GM18909 (cell line): Measurements from ENCODE around the gene PPP2R5B.
A peak's percentile ranks its signal among the peaks of the same experiment; 100 is the strongest.

Experiments used
- ATAC-seq: cut with Tn5 transposase; IDR thresholded peaks from one replicate; pipeline ENCODE4 v1.9.1; 2021; ENCODE audit warnings: mild to moderate bottlenecking; ENCODE audit not compliant: unreplicated experiment, poor library complexity

PPP2R5B gene

DNA sequence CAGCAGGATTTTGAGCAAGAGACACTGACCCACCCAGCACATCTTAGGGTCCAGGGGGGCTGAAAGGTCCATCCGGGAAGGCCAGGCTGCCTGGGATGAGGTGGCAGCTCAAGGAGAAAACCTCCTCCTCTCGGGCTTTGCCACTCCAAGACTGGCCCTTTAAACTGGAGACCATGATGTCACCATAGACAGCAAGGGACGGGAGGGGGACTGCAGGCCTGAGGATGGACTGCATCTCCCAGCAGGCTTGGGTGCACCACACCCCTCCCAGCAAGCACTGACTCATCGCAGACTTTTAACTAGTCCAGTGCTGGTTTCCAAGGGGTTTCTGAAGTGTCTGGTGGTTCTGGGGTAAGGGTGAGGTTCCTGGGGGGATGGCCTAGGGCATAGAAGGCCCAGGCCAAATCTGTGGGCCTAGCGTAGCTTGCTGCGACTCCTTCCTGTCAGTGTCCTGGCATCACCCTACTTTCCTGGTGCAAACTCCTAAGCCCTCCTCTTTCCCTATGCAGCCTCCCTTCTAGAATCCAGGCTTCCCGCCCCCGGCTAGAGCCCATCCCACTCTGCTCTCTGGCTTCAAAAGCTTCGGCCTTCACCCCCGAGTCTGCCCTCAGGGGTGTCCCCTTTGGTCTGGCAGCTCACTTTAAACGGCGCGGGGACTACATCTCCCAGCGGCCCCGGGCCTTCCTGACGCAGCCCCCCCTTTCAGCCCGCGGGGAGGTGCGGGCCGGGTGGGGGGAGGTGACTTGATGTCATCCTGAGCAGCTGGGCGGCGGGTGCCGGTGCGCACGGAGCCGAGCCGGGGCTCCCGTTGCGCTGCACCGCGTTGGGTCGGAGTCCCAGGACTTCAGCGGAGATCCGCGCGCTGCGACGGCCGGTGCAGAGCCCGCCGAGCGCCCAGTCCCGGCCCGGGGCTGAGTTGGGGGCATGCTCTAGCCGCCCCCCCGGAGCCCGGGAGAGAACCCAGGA, at the start of gene PPP2R5B:
Gene PPP2R5B, plus strand, starts transcription at position 746 of the 966 bp plus-strand sequence. CDS start 1,046 bp downstream, outside the sequence.
- ATAC-seq: peak; percentile 84

DNA sequence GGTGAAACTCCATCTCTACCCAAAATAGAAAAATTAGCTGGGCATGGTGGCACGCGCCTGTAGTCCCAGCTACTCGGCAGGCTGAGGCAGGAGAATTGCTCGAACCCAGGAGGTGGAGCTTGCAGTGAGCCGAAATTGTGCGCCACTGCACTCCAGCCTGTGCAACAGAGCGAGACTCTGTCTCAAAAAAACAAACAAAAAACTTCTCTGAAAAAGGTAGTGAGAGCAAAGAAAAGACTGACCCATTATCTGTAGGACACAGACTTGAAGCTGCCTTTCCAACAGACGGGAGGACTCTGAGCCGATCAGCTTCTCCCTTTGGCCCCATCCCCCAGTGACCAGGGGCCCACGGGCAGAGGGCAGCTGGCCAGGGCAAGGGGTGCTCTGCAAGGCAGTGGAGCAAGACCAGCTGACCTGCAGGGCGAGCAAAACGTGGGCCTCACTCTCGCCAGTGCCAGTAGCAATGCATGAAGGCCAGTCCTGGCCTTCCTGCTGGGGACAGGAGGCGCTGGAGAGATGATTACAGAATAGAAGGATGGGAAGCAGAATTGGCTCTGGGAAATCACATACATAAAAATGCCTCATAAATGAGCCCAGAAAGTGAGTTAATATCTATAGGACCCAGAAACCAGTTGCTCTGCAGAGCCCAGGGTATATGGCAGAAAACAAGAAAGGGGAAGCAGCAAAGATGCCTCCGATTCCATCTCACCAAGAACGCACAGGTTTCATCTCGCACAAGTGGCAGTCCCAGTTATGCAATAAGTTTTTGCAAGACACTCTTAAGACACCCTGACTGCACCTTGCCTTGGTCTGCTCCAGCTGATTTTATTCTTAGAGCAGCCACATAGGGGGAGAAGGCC, 48.9 kb upstream of the PPP2R5B start:
- ATAC-seq: no peak

DNA sequence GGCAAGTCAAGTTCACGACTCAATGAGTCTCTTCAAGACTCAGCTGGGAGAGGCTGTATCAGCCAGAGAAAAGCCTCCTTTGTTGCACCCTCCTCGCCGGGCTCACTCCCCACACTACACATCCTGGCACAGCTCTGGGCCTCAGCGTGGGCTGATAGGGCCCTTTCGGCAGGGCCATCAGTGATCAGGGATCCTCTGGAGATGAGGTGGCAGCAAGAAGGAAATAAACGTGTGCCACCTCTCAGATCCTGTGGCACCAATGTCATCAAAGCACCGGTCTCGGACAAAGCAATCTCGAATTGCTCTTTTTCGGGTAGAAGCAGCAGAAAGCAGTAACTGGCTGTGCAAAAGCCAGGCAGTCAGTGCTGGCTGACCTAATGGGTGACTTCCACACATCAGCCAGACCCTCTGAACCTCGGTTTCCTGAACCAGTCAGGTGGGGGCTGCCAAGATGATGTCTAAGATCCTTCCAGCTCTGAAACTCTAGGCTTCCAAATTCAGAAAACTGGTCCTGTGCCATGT, 48.2 kb upstream of the PPP2R5B start:
- ATAC-seq: no peak

DNA sequence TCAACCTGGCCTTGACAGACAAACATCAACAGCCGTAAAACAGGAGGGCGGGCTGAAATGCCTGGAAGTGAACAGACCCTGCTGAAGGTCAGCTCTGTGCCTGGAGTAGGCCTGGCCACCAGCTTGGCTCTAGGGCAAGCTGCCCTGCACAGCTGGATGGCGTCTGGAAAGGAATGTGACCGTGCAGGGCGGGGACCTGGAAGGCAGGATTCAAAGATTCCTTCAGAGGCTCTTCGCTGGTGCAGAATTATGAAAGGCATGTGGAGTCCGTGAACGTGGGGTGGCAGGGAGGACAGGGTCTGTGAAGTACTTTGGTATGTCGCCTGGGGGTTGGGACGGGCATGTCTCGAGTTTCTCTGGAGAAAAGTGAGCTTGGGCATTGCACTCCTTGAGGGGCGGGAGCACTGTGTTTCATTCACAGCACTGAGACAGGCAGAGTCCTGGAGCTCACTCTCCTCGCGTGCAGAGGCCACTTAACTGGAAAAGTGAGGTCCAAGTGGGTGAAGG, 47.6 kb upstream of the PPP2R5B start:
- no peak for ATAC-seq

DNA sequence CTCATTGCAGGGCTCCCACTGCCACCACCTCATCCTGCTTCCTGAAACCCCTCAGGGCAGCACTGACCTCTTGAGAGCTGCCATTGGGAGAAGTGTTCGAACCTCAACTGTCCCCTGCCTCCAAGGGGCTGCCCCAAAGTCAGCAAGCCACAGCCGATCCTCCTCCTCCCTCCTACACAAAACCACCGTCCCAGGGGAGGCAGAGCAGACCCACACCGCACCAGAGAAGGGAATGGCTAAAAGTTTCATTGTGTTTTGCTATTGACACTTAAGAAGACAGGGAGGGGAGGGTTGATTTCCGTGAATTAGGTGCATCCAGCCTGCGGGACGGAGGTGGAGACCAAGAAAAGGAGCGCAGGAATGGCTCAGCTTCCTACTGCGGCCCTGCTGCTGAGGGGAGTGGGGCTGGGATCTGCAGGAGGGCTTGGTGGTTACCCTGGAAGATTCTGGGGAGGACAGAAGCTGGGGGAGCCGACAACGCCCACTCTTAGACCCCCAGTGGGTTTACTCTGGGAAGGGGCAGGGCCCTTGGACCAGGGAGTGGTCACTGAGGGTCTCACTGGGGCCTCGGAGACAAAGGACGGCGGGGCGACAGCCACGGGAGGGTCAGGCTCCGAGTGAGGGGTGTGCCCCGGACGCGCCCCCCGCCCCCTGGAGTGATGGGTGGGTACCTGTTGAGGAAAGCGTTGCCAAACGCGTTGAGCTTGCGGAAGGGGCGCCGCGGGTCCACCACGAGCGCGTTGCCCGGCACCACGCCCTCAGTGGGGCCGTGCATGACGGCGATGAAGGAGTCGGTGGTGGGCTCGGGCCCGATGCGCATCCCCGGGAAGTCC, 46.9 kb upstream of the PPP2R5B start:
- ATAC-seq: peak; percentile 5

DNA sequence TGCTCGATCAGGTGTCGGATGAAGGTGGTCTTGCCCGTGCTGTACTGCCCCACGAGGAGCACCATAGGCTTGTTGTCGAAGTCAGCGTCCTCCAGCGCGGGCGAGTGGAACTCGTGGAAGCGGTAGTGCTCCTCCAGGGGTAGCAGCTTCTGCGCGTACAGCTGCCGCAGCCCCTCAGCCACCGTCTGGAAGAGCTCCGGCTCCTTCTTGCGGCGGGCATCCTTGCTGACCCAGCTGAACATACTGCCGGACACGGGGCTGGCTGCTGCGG, 46.3 kb upstream of the PPP2R5B start:
- no peak for ATAC-seq

DNA sequence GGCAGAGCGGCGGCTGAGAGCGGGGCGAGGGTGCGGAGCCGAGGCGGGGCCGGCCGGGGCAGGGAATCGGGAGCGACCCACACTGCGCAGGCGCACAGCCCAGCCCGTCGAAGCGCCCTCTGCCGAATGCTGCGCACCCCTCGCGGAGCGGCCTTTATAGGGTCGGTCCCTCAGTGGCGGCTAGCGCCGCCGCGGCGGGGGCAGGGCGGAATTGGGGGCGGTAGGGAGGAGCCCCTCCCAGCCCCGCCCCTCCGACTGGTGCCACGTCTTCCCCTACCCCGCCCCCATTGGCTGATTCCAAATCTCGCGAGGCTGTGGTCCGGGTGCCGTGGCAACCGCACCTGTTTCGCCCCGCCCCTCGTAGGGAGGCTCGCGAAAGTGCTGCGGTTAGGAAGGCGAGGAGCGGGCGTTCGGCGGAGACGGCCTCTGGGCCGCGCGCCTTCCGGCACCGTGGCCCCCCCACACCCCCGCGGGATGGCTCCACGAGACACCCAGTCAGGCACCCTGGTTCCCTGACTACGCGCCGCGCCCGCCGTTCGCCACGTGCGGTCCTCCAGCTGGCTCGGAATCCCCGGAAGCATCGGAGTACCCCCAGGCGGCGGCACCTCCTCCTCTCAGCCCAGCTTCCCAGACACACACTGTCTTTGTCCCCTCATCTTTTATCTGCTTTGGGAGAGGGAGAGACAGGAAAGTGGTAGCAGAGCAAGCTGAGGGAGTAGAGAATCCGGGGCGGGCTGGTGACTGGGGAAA, 45.8 kb upstream of the PPP2R5B start, which contains the start of gene EHD1:
Gene EHD1, minus strand, starts transcription at position 128 of the 750 bp plus-strand sequence. CDS start 157 bp downstream, outside the sequence.
- ATAC-seq: peak; percentile 75

DNA sequence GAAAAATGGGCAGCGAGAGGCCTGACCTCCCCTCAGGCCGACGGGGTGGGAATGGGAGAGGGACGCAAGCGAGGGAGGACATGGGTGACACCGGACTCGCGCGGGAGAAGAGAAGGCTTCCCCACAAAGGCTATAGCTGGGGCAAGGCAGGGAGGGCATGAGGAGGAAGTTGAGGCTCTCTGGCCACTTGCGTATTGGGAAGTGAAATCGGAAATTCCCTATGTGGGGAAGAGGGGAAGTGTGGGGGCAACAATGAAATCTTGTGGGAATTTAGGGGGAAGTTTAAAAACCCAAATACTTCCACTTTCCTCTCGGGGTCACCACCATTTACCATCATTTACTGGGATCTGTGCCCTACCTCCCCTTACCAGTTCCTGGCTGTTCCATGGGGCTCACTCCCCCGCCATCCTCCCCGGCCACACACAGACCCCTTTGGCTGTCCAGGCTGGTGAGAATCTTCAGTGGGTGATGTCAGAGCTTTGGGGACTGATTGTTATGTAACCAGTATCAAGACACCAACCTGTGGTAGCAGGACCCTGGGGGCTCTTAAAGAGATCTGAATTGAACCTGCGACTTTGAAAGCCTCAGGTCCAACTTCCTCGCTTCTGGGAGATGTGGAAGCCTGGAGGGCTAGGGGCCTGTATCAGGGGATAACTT, 45.1 kb upstream of the PPP2R5B start:
- no peak for ATAC-seq

DNA sequence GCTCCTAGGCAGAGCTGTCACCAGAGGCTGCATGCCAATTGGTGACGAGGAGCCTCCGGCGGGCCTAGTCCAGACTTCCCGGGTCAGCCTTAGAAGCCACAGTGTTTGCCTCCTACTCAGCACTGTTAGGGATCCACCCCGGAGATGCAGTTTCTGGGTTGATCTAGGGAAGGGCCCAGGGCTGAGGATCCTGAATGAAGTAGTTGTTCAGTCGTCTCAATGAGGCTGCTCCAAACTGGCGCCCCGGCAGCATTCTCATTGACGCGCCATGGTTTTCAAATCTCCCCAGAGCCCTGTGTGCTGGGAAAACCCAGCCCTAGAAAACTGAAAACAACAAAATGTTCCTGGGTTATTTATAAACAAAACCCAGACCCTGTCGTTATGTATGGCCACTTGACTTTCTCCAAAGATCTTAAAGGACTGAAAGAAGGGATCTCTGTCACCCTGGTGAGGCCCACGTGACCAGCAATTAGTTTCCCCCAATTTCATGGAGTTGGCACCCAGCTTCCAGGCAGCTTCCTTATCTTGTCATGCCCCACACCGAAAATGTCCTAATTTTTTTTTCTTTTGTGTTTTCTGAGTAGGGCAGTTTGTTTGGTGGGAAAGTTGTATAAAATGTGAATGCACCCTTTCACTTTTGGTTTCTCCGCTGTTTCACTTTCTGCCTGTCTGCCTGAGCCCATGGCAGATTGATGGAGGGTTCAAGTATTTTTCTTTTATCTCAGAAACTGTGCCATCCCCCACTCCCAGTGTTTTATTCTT, 44.1 kb upstream of the PPP2R5B start:
- ATAC-seq: no peak

DNA sequence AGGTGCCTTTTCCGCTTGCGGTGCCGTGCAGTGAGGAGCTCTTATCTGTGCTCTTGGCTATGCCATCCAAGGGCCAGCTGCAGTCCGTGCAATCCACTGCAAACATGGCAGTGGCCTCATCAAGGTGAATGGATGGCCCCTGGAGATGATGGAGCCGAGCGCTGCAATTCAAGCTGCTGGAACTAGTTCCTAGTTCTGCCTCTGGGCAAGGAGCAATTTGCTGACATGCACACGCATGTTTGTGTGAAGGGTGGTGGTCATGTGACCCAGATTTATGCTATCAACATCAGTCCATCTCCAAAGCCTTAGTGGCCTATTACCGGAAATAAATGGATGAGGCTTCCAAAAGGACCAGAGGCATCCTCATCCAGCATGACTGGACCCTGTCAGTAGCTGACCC, 43.0 kb upstream of the PPP2R5B start:
- ATAC-seq: no peak

DNA sequence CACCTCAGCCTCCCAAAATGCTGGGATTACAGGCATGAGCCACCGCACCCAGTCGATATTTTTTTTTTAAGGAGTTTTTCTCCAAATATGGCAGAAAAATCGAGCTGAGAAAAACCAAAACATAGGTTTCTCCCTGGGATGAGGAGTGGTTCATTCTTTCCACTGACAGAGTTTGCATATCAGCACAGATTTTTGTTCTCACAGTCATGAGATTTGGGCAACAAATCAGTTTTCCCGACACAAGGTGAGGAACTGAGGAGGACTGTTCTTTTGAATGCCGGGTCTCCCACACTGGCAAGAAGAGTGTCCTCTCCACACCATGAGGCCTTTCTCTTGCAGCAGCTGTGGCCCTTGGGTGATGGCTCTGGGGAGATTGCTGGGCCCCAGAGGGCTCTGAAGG, 42.2 kb upstream of the PPP2R5B start:
- no peak for ATAC-seq

DNA sequence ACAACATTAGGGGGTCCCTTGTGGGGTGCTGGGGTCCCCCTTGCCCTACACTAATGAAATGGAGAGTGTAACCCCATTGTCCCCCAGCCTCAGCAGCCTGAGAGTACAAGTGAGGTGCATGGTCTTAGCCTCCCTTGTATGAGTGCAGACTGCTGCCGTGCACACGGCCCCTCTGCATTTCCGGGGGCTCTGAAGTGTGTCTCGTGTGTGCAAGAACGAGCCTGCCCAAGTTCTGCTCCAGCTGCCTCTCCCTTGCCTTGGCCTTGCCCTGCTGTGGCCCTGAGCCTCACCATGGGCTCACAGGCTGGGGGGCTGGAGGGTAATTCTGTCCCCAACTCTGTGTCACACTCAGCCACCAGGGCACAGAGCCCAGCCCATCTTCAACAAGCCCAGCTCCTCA, 40.9 kb upstream of the PPP2R5B start:
- no peak for ATAC-seq

DNA sequence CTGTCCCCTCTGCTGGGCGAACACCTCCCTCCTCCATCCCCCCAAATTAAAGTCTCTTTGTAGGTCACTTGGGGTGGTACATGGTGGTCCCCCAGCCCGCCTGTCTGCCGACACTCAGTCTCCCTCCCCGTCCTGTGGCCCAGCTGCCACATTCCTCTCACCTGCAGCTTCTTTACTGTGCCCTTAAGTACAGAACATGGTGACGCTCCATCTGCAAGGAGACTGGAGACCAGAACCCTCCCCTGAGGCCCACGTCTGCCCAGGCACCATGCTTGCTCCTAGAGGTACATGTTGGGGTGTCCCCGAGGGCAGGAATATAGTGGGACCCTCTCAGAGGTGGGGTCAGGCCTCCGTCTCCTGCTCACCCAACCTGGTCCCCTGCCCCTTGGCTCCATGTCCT, 40.5 kb upstream of the PPP2R5B start:
- ATAC-seq: no peak

DNA sequence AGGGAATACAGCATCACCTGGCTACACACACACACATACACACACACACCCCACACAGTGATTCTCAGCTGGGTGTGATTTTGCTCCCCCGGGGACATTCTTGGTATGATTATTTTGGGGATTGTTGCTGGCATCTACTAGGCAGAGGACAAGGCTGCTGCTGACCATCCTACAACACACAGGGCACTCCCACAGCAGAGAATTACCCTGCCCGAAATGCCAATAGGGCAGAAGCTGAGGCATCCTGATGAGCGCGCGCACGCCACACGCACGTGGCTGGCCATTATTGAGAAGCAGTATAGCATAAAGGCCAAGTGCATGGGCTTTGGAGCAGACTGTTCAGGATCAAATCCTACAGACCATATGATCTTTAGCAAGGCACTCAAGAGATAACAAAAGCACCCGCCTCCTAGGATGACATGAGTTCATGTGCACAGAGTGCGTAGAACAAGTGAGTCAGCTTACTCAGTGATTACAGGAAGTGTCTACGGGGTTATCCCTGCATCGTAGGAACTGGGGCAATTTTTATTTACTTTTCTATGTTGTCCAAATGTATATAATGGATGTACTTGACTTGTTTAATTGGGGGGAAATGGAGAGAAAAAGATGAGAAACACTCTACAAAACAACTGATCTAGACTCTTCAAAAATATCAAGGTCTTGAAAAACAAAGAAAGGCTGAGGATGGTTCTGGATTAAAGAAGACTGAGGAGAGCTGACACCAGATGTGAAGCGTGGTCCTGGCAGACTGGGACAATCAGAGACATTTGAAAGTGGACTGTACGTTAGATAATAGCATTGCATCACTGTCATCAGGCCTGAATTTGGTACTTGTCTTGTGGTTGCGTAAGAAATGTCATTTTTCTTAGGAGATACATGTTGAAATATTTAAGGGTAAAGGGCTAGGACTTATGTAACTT, 38.9 kb upstream of the PPP2R5B start:
- no peak for ATAC-seq

DNA sequence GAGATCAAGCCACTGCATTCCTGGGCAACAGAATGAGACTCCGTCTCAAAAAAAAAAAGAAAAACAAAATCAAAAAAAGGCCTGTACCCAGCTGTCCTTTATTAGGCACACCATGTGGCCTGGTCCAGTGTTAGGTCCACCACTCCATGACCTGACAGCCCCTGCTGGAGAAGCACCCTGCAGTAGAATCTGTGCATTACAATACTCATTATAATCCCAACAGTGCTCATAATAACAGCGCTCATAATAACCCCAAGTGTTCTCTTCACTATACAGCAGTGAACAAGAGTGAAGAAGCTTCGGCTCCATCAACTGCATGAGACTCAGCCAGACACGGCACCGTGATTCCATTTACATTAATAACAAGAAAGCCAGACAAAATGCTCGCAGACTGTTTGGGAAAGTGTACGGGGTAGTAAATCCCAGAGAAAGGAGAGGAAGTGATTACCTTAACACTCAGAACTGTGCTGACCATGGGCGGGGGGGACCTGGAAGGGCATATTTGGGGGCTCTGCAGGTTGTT, 37.2 kb upstream of the PPP2R5B start:
- no peak for ATAC-seq

DNA sequence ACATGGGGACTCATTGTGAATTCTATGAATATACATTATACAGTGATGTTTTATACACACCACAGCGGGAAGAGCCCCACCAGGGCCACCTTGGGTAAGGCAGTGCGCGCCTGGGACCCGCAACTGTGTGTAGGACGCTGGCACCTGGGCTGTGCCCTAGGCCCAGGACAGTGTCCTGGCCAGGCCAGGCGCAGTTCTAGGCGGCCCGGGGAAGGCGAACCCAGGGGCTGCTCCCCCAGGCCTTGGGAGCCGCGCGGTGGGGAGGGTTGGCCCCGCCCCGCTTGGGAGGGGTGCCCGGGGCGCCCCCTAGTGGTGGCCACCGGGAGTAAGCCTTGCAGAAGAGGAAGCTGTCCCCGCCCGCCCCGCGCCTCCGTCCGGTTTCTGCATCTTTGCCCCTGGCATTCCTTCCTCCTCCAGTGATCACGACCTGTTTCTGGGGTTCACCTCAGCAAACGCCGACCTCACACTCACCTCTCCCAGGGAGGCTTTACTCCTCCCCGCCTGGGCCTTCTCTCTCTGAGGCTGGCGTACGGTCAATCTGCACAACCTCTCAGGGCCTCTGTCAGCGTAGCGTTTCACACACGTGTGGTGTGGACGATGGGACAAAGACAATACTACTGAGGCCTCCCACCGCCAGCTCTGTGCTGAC, 36.6 kb upstream of the PPP2R5B start:
- peak; percentile 80 for ATAC-seq
